ENCODE results near the gene BRAF.

GRCh38 chr7:140883378-140883777, 41.4 kb downstream of the BRAF start:
- TF ChIP-seq POLR2A (IDR thresholded peaks at IDR 0.05; ENCODE audit: low read length) (no peak), GATA1 (IDR thresholded peaks at IDR 0.05; ENCODE audit: low read depth, low read length) (no peak)

All from erythroblast (primary cell).